Uterus (tissue), 4 donors: ENCODE results near the gene MKS1. TPM values are rescaled to one million over a fixed set of nuclear protein-coding genes. Genes with fewer than 3 reads are reported as not detected.

Experiments used
- DNase-seq, 2 donors: peaks; one replicate each; pipeline ENCODE4 v3.0.0-alpha.2; 2019 to 2020
- H3K27ac ChIP-seq, 2 donors: fragments of 200-600 bp; sonication (generic); 1 replicate in 1 of 2; 2 replicates in 1 of 2; pipeline ENCODE4 v1.5.1; 2016 to 2018
- H3K27me3 ChIP-seq, 2 donors: fragments of 200-600 bp; sonication (generic); one replicate each; pipeline ENCODE4 v1.5.1; 2018 to 2019; ENCODE audit warnings: control low read depth in 1 of 2
- H3K36me3 ChIP-seq, 2 donors: fragments of 200-600 bp; sonication (generic); one replicate each; pipeline ENCODE4 v1.5.1; 2019; ENCODE audit warnings: control low read depth in 1 of 2
- H3K4me1 ChIP-seq, 2 donors: fragments of 200-600 bp; sonication (generic); one replicate each; pipeline ENCODE4 v1.5.1; 2018 to 2019; ENCODE audit warnings: control low read depth in 1 of 2
- H3K4me3 ChIP-seq, 2 donors: fragments of 200-600 bp; sonication (generic); 1 replicate in 1 of 2; 2 replicates in 1 of 2; pipeline ENCODE4 v1.5.1; 2018 to 2019; ENCODE audit warnings: mild to moderate bottlenecking in 1 of 2
- H3K9me3 ChIP-seq, 2 donors: fragments of 200-600 bp; sonication (generic); one replicate each; pipeline ENCODE4 v1.5.1; 2019; ENCODE audit warnings: control low read depth in 1 of 2
- POLR2A ChIP-seq, 2 donors: fragments of 450-650 bp; IDR thresholded peaks; one replicate each; pipeline ENCODE4 v1.6.1; 2016; ENCODE audit warnings: antibody characterized with exemption in 2 of 2, mild to moderate bottlenecking in 1 of 2, moderate library complexity in 1 of 2
- intact Hi-C: fragments of 100-400 bp; cut with DNase I; formaldehyde crosslinking; loops from one replicate; pipeline ENCODE4 v1.15.1; 2023; ENCODE audit warnings: low total_unique reads
- total RNA-seq, 4 donors: library from RNA; depleted of rRNA in 3 of 4; stranded (reverse); fragments of >200 nt in 3 of 4; gene quantifications; one replicate each; pipeline versions ENCODE4 v1.1.0 to v1.2.4, GENCODE V29; 2014 to 2023
- TF ChIP-seq, protein P1 (sequence below), 4 experiments: fragments of 200-600 bp in 2 of 4; fragments of 450-650 bp in 2 of 4; sonication (generic) in 2 of 4; IDR thresholded peaks; one replicate each; pipeline ENCODE4 v1.5.1; 2016 to 2019; ENCODE audit warnings: antibody characterized with exemption in 4 of 4, mild to moderate bottlenecking in 2 of 4, moderate library complexity in 1 of 4
- donor health status: DM: yes; HTN: yes; CAD: no.

Gene MKS1
- total RNA-seq, 4 donors from 2014 or later, result 4.4 to 23.2 (median 12.3) TPM

DNA sequence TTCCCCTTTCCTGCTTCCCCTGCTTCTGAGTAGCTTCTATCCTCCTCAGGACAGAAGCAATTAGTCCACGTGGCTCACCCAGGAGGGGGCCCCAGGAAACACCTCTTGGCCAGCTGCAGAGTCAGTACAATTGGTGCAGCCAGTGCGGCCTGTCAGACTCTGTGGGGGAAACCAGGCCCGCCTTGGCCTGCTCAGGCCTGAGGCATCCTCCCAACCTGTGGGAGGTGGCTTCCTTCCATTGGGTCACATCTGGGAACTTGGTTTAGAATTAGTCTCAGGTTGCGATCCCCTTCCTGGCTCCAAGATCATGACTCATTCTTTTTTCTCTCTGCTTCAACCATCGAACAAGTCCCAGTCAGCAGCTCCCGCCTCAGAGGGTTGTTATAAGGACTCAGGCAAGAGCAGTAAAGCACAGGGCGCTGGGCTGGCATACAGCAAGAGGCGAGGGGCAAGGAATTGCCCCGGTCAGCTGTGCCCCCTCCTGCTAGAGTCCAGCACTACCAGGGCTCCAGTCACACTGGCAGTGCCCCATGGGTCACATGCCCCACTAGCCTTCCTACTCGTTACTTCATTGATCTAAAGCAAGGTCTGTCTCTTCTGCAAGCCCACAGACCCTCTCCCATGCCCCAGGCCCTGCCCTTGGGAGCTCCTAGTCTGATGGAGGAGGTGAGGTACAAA lies 34.6 kb downstream of the MKS1 start:
- Histone ChIP-seq H3K4me3 (no peak overlapping the region), H3K27ac (no peak overlapping the region), H3K36me3 (no peaks in the 10 kb centered on the region), H3K27me3 (no peaks in the 10 kb centered on the region), H3K4me1 (no peaks in the 10 kb centered on the region), H3K9me3 (no peaks in the 10 kb centered on the region)
- TF ChIP-seq POLR2A (IDR thresholded peaks at IDR 0.05), result no peak
- TF ChIP-seq, protein P1, sequence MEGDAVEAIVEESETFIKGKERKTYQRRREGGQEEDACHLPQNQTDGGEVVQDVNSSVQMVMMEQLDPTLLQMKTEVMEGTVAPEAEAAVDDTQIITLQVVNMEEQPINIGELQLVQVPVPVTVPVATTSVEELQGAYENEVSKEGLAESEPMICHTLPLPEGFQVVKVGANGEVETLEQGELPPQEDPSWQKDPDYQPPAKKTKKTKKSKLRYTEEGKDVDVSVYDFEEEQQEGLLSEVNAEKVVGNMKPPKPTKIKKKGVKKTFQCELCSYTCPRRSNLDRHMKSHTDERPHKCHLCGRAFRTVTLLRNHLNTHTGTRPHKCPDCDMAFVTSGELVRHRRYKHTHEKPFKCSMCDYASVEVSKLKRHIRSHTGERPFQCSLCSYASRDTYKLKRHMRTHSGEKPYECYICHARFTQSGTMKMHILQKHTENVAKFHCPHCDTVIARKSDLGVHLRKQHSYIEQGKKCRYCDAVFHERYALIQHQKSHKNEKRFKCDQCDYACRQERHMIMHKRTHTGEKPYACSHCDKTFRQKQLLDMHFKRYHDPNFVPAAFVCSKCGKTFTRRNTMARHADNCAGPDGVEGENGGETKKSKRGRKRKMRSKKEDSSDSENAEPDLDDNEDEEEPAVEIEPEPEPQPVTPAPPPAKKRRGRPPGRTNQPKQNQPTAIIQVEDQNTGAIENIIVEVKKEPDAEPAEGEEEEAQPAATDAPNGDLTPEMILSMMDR (IDR thresholded peaks at IDR 0.05), result no peak
- intact Hi-C loops, result no loop called here
- DNase-seq, result no peak

DNA sequence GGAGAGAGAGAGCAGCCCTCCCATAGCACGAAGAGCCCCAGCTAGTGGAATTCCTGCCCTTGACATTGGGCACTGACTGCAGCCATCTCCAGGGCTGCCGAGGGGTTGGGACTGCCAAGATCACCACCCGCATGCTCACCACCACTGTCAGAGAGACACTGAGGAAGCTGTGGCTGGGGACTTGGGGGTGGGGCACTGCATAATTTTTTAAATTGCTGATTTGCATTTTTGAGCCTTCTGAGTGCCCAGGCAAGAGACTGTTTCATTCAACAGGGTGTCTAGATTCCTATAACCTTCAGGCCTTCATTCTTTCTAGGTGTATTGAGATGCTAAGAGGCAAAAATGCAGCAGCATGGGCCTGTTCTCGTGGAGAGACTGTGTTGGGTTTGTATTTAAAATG lies 35.5 kb downstream of the MKS1 start:
- no peaks in the 10 kb centered on the region for H3K36me3 ChIP-seq
- DNase-seq, result no peak
- H3K27ac ChIP-seq, result no peak overlapping the region
- H3K9me3 ChIP-seq, result no peaks in the 10 kb centered on the region
- intact Hi-C loops, result no loop called here
- no peak for TF ChIP-seq POLR2A (IDR thresholded peaks at IDR 0.05)
- TF ChIP-seq, protein P1 (IDR thresholded peaks at IDR 0.05), result no peak
- no peaks in the 10 kb centered on the region for H3K27me3 ChIP-seq
- no peaks in the 10 kb centered on the region for H3K4me1 ChIP-seq
- H3K4me3 ChIP-seq, result no peak overlapping the region

DNA sequence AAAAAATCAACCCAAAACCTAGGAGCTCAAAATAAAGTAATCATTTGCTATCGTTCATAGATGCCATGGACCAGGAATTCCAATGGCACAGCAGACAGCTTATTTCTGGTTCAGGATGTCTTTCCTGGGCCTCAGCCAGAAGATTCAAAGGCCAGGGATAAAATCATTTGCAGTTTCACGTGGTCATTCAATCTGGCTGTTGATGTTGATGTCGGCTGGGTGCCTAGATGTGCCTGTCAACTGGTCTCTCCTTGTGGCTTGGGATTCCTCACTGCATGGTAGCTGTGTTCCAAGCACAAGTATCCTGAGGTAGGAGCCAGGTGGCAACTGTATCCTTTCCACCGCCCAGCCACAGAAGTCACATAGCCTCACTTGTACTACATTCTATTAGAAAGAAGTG lies 37.3 kb downstream of the MKS1 start:
- H3K27ac ChIP-seq, result no peak overlapping the region
- H3K4me1 ChIP-seq, result no peaks in the 10 kb centered on the region
- intact Hi-C loops, result no loop called here
- no peak overlapping the region for H3K4me3 ChIP-seq
- TF ChIP-seq, protein P1 (IDR thresholded peaks at IDR 0.05), result no peak
- no peak for TF ChIP-seq POLR2A (IDR thresholded peaks at IDR 0.05)
- no peaks in the 10 kb centered on the region for H3K27me3 ChIP-seq
- no peaks in the 10 kb centered on the region for H3K36me3 ChIP-seq
- DNase-seq, result no peak
- H3K9me3 ChIP-seq, result no peaks in the 10 kb centered on the region

DNA sequence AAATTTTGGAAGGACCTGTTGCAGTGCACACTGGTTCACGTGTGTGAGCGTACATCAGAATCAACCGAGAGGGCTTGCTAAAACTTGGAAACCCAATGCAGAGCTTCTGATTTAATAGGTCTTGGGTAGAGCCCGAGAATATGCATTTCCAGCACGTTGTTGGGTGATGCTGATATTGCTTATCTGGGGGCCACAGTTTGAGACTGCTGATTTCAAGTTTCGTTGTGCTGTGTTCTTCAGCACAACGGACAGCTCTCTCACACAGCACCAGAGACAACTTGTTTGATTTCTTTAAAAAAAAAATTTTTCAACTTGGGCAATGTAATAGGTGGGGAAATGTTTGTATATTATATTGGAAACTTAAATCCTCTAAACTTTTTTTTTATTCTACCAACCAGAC lies 42.9 kb downstream of the MKS1 start:
- TF ChIP-seq, protein P1 (IDR thresholded peaks at IDR 0.05), result no peak
- TF ChIP-seq POLR2A (IDR thresholded peaks at IDR 0.05), result no peak
- intact Hi-C loops, result no loop called here
- no peaks in the 10 kb centered on the region for H3K27me3 ChIP-seq
- no peaks in the 10 kb centered on the region for H3K9me3 ChIP-seq
- DNase-seq, result no peak
- no peak overlapping the region for H3K4me3 ChIP-seq
- H3K4me1 ChIP-seq, result no peaks in the 10 kb centered on the region
- no peaks in the 10 kb centered on the region for H3K36me3 ChIP-seq
- no peak overlapping the region for H3K27ac ChIP-seq

DNA sequence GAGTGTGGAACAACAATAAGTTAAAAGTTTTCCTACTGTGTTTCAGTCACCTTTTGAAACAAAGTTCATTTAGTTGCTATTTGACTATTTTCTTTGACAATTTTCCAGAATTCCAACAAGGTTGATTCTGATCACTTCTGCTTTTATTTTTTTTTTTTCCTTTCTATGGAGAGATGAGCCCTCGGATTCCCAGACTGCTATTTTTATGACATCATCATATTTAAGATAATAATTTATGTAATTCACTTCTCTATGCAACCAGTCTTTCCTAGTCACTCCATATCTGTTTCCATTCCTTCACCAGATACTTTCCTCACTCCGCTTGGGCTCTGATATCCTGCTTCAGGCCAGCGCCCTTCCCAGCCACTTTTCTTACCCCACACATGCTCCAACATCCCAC lies 44.2 kb downstream of the MKS1 start:
- no peaks in the 10 kb centered on the region for H3K27me3 ChIP-seq
- no peaks in the 10 kb centered on the region for H3K9me3 ChIP-seq
- no peak overlapping the region for H3K4me3 ChIP-seq
- TF ChIP-seq, protein P1 (IDR thresholded peaks at IDR 0.05), result no peak
- TF ChIP-seq POLR2A (IDR thresholded peaks at IDR 0.05), result no peak
- H3K27ac ChIP-seq, result no peak overlapping the region
- H3K36me3 ChIP-seq, result no peaks in the 10 kb centered on the region
- DNase-seq, result no peak
- intact Hi-C loops, result no loop called here
- H3K4me1 ChIP-seq, result no peaks in the 10 kb centered on the region
